Activated T-cell treated with anti-CD3 and anti-CD28 coated beads for 24 hours (primary cell): ENCODE data around the gene UBAP1.
"Not testable (repeated sequence)": the region's sequence is repeated elsewhere in the genome, so short reads cannot be mapped to it uniquely, and the experiment has no call there.

Experiments
- DNase-seq: peaks from one replicate; pipeline ENCODE4 v3.0.0-alpha.2; 2020; ENCODE audit warnings: low read depth

UBAP1 gene

DNA sequence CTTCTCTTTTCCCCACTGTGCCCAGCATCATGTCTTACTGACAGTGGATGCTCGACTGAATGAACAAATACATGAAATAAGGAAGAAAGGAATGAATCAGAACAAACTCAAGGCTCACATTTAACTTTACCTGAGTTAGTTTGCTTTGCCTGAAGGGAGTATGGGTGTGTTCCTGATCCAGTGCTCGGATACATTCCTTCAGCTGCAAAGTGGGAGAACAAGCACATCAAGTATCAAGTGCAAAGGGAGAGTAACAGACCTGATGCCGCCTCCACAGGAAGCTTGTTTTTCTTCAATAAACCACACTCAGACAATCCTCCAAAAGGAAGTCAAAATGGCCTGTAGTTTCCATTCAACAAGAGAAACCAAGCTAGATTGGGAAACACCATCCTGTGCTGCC lies 84.1 kb downstream of the UBAP1 start:
- no peak for DNase-seq

GRCh38 chr9:34267660-34268059 lies 88.8 kb downstream of the UBAP1 start:
- no peak for DNase-seq

DNA sequence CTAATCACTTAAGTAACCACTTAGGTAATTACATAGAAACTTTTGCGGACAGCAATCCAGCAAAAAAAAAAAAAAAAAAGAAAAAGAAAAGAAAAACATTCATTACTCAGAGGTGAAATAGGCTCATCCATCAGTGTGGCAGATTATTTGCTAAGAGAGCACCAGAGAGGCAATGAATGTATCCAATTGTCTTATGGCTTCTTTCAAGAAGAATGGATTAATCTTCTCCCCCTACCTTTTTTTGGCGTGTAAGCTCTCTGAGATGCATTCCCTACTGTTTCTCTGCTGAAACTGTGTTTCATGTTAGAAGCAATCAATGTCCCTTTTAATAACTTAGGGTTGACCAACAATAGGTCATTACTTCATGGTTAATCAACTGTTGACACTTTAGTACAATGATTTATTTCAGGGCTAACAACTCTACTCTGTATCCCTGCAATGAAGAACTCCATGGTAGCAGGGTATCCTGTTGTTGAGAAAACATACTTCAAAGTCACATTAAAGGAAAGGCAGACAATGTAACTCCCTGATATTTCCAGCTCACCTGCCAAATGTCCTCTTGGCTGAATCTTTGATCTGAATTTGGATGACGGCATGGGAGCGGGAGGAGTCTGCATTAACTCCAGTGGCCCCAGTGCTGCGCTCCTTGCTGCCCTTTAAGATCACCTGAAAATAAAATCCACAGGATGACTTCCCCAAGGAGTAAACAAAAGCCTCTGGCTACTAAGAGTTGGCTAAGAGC lies 92.6 kb downstream of the UBAP1 start:
- no peak for DNase-seq

GRCh38 chr9:34272101-34272541 lies 93.3 kb downstream of the UBAP1 start:
- no peak for DNase-seq

GRCh38 chr9:34273588-34273987 lies 94.7 kb downstream of the UBAP1 start:
- not testable (repeated sequence) for DNase-seq

GRCh38 chr9:34275811-34276210 lies 97.0 kb downstream of the UBAP1 start:
- DNase-seq = no peak

DNA sequence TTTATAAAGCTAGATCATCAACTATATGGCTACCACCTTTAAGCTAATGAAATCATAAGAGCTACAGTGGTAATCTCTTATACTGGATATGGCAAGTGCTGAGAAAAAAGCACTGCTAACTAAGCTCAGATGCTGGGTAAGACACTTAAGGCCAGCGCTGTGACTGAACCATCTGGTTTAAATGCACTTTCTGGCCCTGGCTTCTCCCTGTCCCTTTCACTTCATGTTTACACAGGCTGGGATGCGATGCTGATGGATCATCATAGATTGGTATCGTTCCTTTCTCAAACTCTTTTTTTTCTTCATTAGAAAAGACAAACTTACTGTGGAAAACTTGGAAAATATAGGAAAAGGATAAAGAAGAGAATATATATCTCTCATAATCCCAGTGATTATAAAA lies 97.9 kb downstream of the UBAP1 start:
- no peak for DNase-seq

DNA sequence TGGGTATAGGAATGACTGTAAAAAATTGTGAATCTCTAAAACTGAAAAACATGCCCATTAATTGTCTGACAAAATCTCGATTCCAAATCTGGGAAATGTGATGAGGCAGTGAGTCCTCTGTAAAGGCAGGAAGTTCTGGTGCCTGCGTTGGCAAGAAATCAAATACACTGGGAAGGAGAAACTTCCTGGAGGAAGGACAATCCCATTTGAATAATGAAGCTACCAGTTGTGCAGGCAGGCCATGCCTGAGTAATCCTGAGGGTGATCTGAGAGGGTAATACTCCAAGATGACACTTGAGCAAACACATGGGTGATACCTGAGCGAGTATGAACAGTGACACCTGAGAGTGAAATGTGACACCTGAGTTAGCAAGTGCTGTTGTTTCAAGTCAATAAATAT lies 100.6 kb downstream of the UBAP1 start:
- no peak for DNase-seq

- no peak for DNase-seq
Observed at GRCh38 chr9:34282096-34282495, 103.3 kb downstream of the UBAP1 start.

DNA sequence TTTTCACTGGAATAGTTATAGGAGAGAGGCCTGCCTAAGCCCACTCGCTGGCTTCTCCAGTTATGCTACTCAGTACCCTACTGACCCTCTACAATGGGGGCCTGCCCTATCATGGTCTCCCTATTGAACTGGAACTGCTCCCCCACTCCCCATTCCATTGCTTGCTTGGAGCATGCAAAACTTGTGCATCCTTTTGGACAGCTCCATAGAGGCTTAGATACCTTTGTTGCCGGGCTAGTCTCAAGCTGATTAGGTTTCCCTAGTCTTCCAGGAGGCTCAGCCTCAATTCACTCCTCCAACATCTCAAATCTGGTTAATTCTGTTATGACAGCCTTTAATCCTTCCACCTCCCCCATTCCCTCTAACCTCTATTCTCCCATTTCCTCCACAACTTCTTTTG lies 110.3 kb downstream of the UBAP1 start:
- no peak for DNase-seq

- DNase-seq = no peak
Observed at GRCh38 chr9:34291023-34291422, 112.2 kb downstream of the UBAP1 start.

- no peak for DNase-seq
Observed at GRCh38 chr9:34291423-34291822, 112.6 kb downstream of the UBAP1 start.

GRCh38 chr9:34292552-34292951 lies 113.7 kb downstream of the UBAP1 start:
- no peak for DNase-seq

GRCh38 chr9:34301064-34301463 lies 122.2 kb downstream of the UBAP1 start:
- DNase-seq = not testable (repeated sequence)
